Stimulated activated CD4-positive, alpha-beta T cell treated with anti-CD3 and anti-CD28 coated beads, Interleukin-1b, Interleukin-23, amount 100 ng/mL, for 1 hour (primary cell): ENCODE data around the gene CLMN.
A peak's percentile ranks its signal among the peaks of the same experiment; 100 is the strongest.

Experiments used
- DNase-seq, 2 donors: peaks; one replicate each; pipeline ENCODE4 v3.0.0-alpha.2; 2020; ENCODE audit warnings: low read depth in 2 of 2

CLMN gene

DNA sequence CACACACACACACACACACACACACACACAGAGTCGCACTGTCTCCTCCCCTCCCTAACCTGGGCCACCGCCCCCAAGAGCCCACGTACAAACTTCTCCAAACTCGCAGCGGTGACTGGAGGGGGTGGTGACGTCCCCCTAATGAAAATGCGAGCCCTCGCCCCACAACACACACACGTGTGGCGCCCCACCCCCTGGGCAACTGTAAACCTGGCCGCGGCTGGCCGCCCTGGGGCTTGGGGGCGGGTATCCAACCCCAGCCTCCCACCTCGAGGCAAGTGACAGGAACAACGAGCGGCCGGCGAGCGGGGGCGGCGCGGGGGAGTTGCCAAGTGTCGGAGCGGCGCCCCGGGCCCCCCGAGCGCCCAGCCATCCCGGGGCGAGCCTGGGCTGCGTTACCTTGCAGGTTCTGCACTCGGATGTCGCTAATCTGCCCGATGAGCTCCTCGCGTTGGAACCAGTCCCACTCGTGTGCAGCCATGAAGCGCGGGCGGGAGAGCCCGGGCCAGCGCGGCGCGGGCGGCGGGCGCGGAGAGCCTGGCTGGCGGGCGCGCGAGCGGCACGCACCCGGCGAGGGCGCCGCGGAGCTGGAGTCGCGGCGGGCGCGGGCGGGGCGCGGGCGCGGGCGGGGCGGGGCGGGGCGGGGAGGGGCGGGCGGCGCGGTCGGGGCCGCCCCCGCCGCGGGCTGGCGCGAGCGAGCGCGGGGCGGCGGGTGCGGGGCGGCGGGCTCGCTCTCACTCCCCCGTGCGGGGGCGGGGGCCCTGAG is at the start of gene CLMN:
TSS of gene CLMN (minus strand) at position 597 of the 766 bp plus-strand sequence. CDS start at position 481, 116 bp downstream.
- DNase-seq = no peak

GRCh38 chr14:95365401-95365800 is 45.7 kb upstream of the CLMN start:
- no peak for DNase-seq

GRCh38 chr14:95364481-95365209 is 44.9 kb upstream of the CLMN start:
- DNase-seq = no peak

DNA sequence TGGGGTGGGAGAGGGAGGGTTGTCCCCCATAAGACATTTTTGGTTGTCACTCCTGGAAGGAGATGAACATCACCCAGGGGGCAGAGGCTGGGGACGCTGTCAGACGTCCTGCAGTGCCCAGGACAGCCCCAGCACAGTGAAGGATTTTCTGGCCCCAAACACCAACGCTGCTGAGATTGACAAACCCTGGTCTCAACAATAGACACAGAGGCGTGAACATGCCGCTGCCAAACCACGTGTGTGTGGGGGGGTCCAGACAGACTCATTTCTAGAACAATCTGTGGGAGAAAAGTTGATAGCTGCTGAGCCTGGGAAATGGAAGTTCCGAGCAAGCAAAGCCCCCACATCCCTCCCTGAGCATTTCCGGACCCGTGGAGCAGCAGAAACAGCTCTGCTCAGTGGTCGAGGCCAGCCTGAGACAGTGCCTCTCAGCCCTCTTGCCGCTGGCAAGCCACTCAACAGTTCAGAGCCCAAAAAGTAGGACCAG is 43.8 kb upstream of the CLMN start:
- DNase-seq = no peak

- DNase-seq = no peak
These were observed 42.4 kb upstream of the CLMN start for GRCh38 chr14:95362138-95362494.

- peak in 1 of 2 donors; percentile 14 for DNase-seq
These were observed 41.8 kb upstream of the CLMN start for GRCh38 chr14:95361373-95362137.

GRCh38 chr14:95360828-95361227 is 41.1 kb upstream of the CLMN start:
- DNase-seq = no peak

DNA sequence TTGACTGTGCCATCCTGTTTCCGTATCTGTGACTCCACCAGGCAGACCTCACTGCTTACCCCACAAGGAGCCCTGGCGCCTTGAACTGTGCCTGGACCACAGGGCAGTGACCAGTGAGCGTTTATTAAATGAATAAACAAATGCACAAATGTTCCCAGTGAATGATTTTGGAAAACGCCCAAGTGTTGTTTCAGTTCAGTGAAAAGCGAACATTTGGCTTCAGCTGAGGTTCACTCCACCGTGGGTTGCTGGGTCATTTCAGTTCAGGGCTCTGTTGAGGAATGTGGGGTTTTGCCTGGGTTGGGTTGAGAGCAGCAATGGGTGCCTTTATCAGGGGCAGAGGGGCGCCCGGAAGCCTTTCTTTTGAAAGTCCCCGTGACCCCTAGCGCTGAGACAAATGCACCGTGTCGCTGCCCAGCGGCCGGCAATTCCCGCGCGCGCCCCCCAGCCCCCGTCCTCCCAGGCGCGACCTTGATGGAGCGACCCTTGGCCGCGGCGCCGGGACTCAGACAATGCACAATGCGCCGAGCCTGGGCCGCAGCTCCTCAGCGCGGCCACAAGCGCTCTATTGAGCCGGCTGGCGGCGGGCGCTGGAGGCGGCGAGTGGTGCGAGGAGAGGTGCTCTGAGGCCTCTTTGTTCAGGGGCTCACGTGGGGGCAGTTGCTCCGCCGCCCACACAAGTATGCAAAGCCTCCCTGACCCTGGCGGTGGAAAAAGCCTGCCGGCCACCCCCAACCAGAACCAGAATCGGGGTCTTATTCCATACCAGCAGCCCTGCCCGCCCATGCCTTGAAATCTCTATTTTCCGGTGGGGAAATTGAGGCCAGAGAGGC is 40.5 kb upstream of the CLMN start:
- DNase-seq = no peak

GRCh38 chr14:95356245-95356869 is 36.6 kb upstream of the CLMN start:
- no peak for DNase-seq

DNA sequence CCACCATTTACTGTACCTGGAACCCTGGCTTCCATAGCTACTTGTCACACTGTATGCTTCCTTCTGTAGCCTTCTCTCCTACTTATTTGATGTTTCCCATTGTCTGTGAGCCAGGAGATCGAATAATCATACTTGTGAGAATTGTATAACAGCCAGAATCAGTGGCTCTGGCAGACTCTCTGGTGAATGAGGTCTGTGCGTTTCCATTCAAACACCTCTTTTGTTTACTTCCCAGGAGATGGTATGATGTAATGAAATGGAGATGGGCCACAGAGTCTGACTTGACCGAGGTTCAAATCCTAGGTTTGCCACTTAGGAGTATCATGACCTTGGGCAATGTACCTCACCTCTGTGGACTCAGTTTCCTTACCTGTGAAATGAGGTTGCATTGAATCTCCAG is 35.7 kb upstream of the CLMN start:
- DNase-seq = no peak

DNA sequence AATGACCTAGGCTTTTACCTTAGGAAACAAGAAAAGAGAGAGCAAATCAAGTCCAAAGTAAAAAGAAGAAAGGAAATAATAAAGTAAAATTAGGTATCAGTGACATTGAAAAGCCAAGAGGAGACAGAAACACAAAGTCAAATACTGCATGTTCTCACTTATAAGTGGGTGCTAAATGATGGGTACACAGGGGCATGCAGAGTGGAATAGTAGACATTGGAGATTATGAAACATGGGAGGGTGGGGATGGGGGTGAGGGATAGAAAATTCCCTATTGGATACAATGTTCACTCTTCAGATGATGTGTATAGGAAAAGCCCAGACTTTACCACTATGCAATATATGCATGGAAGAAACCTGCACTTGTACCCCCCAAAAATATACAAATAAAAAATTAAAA is 35.1 kb upstream of the CLMN start:
- no peak for DNase-seq

DNA sequence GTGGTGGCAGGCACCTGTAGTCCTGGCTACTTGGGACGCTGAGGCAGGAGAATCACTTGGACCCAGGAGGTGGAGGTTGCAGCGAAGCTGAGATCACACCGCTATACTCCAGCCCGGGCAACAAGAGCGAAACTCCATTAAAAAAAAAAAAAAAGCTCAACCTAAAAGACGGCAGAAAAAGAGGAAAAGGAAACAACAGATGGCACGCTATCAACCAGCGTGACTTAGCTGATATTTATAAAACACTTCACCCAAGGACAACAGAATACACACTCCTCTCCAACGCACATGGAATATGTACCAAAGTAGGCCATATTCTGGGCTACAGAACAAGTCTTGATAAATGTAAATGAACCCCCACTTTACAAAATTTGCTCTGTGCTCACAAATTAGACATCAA is 34.0 kb upstream of the CLMN start:
- no peak for DNase-seq

GRCh38 chr14:95353007-95353406 is 33.3 kb upstream of the CLMN start:
- DNase-seq = no peak

GRCh38 chr14:95352481-95352880 is 32.8 kb upstream of the CLMN start:
- no peak for DNase-seq

DNA sequence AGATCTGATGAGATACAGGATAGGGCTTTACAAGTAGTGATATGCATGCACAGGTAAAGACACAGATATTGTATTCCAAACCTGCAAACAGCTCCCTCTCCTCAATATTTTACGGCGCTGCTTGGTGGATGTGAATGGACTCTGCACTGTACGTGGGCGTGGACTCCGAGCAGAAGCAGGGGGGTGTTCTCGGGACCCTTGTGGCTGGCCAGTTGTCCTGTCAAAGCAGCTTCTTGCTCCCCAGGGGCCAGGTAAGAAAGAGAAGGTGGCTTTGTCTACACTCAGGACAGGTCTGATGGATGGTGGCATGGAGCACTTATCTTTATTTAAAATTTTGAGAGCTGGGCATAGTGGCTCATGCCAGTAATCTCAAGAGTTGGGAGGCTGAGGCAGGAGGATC is 29.5 kb upstream of the CLMN start:
- no peak for DNase-seq

- no peak for DNase-seq
These were observed 28.8 kb upstream of the CLMN start for GRCh38 chr14:95348395-95349080.

DNA sequence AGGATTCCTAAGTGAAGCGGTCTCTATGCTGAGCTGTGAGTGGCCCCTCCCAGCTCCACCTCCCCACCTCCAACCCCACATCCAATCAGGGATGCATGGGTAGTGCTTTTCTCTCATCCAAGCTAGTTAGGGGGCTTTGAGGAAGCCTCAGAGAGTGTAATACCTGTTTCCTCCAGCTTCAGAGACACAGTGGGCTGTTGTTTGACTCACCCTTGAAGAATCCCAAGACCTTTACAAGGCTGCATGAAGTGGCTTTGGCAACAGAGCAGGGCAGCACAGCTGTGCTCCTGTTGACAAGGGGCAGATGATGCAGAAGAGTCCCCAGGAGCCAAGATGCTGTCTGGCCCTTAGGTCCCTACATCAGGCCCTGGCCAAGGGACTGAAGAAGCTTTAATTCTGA is 27.1 kb upstream of the CLMN start:
- no peak for DNase-seq

- DNase-seq = no peak
These were observed 26.6 kb upstream of the CLMN start for GRCh38 chr14:95346266-95346665.

DNA sequence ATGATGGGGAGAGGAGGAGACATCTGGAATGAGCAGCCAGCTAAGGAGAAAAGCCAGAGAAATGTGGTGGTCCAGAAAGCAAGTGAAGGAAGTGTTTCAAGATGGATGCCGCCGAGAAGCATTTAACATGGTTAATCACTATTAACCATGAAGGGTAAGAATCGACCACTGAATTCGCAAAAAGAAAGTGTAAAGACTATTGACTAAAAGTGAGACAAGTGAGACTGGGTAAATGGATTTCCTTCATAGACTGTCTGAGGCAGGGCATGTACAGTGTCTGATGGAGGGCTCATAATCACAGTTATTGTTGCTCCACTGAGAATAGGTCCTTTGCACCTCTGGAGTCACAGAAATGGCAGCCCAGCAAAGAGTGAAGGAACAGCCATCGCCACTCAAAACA is 25.3 kb upstream of the CLMN start:
- no peak for DNase-seq

DNA sequence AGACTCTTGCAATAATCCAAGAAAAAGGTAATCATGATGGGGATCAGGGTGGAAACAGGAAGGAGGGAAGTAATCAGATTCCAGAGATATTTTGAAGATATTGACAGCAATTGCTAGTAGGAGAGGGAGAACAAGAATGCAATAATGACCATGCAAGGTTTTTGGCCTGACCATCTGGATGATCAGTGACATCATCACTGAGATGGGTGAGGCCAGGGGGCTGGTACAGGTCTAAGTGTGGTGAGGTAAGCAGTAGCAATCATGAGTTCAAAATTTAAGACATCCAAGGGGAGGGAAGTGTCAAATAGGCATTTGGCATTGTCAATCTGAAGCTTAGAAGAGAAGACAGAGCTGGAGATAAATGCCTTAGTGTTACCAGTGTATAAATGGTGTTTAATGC is 24.8 kb upstream of the CLMN start:
- DNase-seq = no peak

DNA sequence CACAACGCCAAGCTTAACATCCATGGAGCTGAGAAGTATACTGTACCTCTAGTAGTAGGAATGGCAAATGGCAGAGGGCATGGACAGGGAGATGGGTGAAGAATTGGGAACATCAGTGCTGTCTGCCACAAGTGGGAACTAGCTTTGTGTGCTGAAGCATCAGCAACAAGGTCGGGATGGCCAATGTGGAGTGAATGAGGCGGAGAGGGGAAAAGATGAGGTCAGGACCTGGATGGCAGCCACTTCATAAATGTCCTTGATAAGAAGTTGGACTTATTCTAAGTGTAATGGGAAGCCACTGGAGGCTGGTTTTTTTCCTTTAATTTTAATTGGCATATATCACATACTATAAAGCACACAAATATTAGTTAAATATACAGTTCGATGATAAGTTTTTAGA is 21.9 kb upstream of the CLMN start:
- DNase-seq = no peak
